ENCODE measurements around the gene DDX21. TPM values are rescaled to one million over a fixed set of nuclear protein-coding genes. Genes with fewer than 3 reads are reported as not detected.
"Not testable (repeated sequence)": the region's sequence is repeated elsewhere in the genome, so short reads cannot be mapped to it uniquely, and the experiment has no call there.

DDX21 gene
- total RNA-seq, 2 donors from 2014 or later, result 138 to 148 TPM

DNA sequence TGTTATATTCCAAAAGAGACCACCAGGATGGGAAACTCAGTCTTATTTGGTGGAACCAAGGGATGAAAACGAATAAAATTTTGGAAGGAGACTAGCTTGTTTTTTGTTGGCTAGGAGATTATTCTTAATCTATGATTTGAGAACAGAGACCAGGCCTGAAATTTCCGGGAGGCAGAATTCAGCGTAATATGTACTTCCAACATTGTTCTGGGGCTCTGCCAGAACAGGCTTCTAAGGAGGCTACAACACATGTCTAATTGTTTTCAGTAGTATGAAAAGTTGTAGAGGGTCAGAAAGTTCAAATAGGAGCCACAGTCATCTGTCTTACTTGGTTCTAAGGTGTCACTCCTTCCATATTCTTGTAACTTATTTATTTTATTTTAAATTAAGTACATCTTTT is 1.7 kb downstream of the DDX21 start:
- ATAC-seq (replicated peaks in 1 of 2) (no peak), DNase-seq (no peak)
- H3K36me3 Mint-ChIP-seq (ENCODE audit: insufficient read depth in 2 of 2), result peaks cover 14 to 40% of the 10 kb centered on the region in 2 donors
- H3K9me3 Mint-ChIP-seq, result no peaks in the 10 kb centered on the region
- peak overlapping the region; percentile 99 for H3K27ac Mint-ChIP-seq
- peaks cover 58% of the 10 kb centered on the region for H3K4me1 Mint-ChIP-seq (ENCODE audit: low read depth)
- H3K27me3 Mint-ChIP-seq (ENCODE audit: low read depth), result no peaks in the 10 kb centered on the region
- peak overlapping the region; percentile 95 to 100 for H3K4me3 Mint-ChIP-seq

DNA sequence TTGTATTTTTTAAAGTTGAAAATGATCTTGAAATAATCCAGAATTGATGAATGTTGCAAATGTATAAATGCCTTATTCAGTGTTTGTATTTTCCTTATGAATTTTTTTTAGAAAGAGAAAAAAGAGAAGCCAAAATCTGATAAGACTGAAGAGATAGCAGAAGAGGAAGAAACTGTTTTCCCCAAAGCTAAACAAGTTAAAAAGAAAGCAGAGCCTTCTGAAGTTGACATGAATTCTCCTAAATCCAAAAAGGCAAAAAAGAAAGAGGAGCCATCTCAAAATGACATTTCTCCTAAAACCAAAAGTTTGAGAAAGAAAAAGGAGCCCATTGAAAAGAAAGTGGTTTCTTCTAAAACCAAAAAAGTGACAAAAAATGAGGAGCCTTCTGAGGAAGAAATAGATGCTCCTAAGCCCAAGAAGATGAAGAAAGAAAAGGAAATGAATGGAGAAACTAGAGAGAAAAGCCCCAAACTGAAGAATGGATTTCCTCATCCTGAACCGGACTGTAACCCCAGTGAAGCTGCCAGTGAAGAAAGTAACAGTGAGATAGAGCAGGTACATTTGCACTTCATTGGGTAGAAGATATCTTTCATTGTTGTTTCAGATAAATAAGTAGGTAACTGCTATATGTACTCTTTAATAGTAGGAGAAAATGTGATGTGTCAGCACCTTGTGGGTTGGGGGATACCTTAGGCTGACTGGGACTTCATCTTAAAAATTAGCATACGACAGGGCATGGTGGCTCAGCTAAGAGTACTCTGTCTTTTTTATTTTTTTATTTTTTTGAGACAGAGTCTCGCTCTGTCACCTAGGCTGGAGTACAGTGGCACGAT is 3.9 kb downstream of the DDX21 start:
- ATAC-seq (replicated peaks in 1 of 2), result no peak
- Mint-ChIP-seq H3K9me3 (no peaks in the 10 kb centered on the region), H3K4me3 (peak overlapping the region; percentile 35 to 61)

DNA sequence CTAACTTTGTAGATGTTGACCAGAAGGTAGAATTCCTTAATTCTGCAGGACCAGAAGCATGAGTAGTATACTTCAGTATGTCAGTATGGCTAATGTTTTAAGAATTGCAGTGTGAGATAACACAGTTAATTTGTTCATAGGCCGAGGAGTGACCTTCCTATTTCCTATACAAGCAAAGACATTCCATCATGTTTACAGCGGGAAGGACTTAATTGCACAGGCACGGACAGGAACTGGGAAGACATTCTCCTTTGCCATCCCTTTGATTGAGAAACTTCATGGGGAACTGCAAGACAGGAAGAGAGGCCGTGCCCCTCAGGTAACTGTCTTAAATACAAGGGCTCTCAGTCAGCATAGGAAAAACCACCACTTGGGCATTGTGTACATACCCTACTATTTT is 7.2 kb downstream of the DDX21 start:
- H3K4me3 Mint-ChIP-seq, result no peak overlapping the region
- DNase-seq (no peak), ATAC-seq (replicated peaks in 1 of 2) (no peak)
- no peaks in the 10 kb centered on the region for H3K27me3 Mint-ChIP-seq (ENCODE audit: low read depth)
- H3K27ac Mint-ChIP-seq, result no peak overlapping the region
- H3K36me3 Mint-ChIP-seq (ENCODE audit: insufficient read depth in 2 of 2), result peaks cover 7 to 49% of the 10 kb centered on the region in 2 donors
- H3K9me3 Mint-ChIP-seq, result no peaks in the 10 kb centered on the region
- H3K4me1 Mint-ChIP-seq (ENCODE audit: low read depth), result peaks cover 41% of the 10 kb centered on the region

More for the DNA sequence above, 3.9 kb downstream of the DDX21 start:
- peaks cover 47% of the 10 kb centered on the region for H3K4me1 Mint-ChIP-seq (ENCODE audit: low read depth)
- no peaks in the 10 kb centered on the region for H3K27me3 Mint-ChIP-seq (ENCODE audit: low read depth)
- peaks cover 15 to 43% of the 10 kb centered on the region in 2 donors for H3K36me3 Mint-ChIP-seq (ENCODE audit: insufficient read depth in 2 of 2)
- peak overlapping the region; percentile 83 for H3K27ac Mint-ChIP-seq
- DNase-seq, result no peak

DNA sequence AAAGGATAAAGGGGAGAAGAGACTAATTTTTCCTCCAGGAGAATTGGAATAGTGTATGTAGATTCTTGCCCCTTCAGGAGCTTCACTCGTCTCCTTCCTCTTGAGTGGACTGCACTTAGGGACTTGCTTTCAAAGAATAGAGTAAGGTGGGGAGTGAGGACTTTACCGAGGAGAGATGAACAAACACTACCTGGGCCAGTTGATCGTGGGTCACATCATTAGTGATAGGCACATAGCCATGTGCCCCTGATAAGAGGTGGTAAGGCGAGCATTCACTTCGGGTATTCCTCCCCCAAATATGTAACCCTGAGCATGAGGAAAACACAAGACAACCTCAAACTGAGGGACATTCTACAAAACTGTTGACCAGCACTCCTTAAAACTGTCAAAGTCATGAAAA is 18.0 kb downstream of the DDX21 start:
- Mint-ChIP-seq H3K27ac (peak overlapping the region; percentile 7), H3K4me1 (ENCODE audit: low read depth) (peaks cover 6% of the 10 kb centered on the region), H3K36me3 (ENCODE audit: insufficient read depth in 2 of 2) (peaks cover 16 to 51% of the 10 kb centered on the region in 2 donors)

DNA sequence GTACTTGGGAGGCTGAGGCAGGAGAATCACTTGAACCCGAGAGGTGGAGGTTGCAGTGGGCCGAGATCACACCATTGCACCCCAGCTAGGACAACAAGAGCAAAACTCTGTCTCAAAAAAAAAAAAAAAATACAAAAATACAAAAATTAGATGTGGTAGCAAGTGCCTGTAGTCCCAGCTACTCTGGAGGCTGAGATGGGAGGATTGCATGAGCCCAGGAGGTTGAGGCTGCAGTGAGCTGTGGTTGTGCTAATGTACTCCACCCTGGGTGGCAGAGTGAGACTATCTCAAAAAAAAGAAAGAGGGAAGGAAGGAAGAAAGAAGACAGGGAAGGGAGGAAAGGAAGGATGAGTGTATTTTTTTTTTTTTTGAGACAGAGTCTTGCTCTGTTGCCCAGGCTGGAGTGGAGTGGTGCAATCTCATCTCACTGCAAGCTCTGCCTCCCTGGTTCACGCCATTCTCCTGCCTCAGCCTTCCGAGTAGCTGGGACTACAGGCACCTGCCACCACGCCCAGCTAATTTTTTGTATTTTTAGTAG is 20.0 kb downstream of the DDX21 start:
- Mint-ChIP-seq H3K27ac (peak overlapping the region; percentile 64), H3K36me3 (ENCODE audit: insufficient read depth in 2 of 2) (peaks cover 17 to 54% of the 10 kb centered on the region in 2 donors)
- DNase-seq; H3K4me1 Mint-ChIP-seq (ENCODE audit: low read depth); H3K4me3 Mint-ChIP-seq; H3K27me3 Mint-ChIP-seq (ENCODE audit: low read depth); H3K9me3 Mint-ChIP-seq; ATAC-seq (replicated peaks in 1 of 2): not testable (repeated sequence)

More for the DNA sequence above, 18.0 kb downstream of the DDX21 start:
- no peaks in the 10 kb centered on the region for H3K9me3 Mint-ChIP-seq
- no peak for ATAC-seq (replicated peaks in 1 of 2)
- DNase-seq, result no peak
- no peak overlapping the region for H3K4me3 Mint-ChIP-seq
- no peaks in the 10 kb centered on the region for H3K27me3 Mint-ChIP-seq (ENCODE audit: low read depth)

DNA sequence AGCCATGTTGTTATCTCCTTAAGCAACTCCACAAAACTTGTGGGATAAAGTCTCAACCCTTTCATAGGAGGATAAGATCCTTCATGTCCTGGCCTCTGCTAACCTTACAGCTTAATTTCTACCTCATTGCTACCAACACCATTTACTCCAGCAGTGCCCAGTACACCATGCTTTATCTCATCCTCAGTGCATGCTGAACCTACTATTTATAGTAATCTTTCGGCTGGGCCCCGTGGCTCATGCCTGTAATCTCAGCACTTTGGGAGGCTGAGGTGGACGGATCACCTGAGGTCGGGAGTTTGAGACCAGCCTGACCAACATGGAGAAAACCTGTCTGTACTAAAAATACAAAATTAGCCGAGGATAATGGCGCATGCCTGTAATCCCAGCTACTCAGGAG is 23.8 kb downstream of the DDX21 start:
- H3K27ac Mint-ChIP-seq; H3K4me1 Mint-ChIP-seq (ENCODE audit: low read depth); H3K9me3 Mint-ChIP-seq; H3K27me3 Mint-ChIP-seq (ENCODE audit: low read depth); ATAC-seq (replicated peaks in 1 of 2); H3K4me3 Mint-ChIP-seq; DNase-seq: not testable (repeated sequence)
- H3K36me3 Mint-ChIP-seq (ENCODE audit: insufficient read depth in 2 of 2), result peaks cover 7 to 47% of the 10 kb centered on the region in 2 donors

DNA sequence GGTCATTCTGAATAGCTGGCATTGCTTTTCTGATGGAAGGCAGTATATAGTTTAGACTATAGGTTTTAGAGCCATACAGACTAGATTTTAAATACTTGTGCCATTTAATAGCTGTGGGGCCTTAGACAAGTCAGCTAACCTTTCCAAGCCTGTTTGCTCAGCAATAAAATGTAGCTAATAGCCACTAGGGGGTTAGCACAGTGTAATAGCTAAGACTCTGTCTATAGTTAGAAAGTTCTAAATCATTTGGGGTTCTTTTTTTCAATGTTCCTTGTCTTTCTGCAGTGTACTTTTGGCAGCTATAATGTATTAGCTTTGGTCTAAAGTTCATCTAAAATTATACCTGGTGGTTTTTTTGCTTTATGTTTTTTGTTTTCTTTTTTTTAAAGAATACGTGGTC is 25.1 kb downstream of the DDX21 start:
- DNase-seq (no peak), ATAC-seq (replicated peaks in 1 of 2) (no peak)
- Mint-ChIP-seq H3K4me3 (no peak overlapping the region), H3K36me3 (ENCODE audit: insufficient read depth in 2 of 2) (peaks cover 5 to 39% of the 10 kb centered on the region in 2 donors), H3K9me3 (no peaks in the 10 kb centered on the region), H3K4me1 (ENCODE audit: low read depth) (peaks cover 6% of the 10 kb centered on the region), H3K27ac (peak overlapping the region; percentile 54), H3K27me3 (ENCODE audit: low read depth) (no peaks in the 10 kb centered on the region)

DNA sequence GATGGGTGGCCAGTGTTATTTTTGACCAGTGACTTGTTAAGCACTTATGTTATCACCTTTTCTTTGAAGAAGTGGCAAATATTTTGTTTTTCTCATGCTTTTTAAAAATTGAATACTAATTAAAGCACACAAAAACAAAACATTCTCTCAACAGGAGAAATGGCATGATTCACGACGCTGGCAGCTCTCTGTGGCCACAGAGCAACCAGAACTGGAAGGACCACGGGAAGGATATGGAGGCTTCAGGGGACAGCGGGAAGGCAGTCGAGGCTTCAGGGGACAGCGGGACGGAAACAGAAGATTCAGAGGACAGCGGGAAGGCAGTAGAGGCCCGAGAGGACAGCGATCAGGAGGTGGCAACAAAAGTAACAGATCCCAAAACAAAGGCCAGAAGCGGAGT is 26.4 kb downstream of the DDX21 start:
- H3K4me3 Mint-ChIP-seq, result no peak overlapping the region
- DNase-seq (no peak), ATAC-seq (replicated peaks in 1 of 2) (no peak)
- peaks cover 12% of the 10 kb centered on the region for H3K4me1 Mint-ChIP-seq (ENCODE audit: low read depth)
- H3K36me3 Mint-ChIP-seq (ENCODE audit: insufficient read depth in 2 of 2), result peaks cover 5 to 33% of the 10 kb centered on the region in 2 donors
- no peaks in the 10 kb centered on the region for H3K9me3 Mint-ChIP-seq
- peak overlapping the region; percentile 67 for H3K27ac Mint-ChIP-seq
- no peaks in the 10 kb centered on the region for H3K27me3 Mint-ChIP-seq (ENCODE audit: low read depth)

DNA sequence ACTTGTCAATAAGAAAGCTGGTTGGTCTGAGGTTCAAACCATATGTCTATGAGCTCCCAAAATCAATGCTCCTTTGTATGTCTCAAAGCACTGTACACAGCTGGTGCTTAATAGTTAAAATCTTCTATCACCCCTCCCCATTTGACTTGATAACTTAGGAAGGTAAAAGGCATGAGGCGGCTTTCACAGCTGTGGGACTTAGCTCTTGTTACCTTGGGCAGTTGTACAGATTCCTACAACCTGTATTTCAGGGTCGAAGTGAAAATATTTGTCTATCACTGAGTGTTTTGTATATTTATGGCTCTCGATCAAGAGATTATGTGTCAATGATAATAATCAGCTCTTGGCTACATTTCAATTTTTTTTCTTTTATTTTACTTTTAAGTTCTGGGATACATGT is 31.6 kb downstream of the DDX21 start:
- no peaks in the 10 kb centered on the region for H3K9me3 Mint-ChIP-seq
- no peaks in the 10 kb centered on the region for H3K27me3 Mint-ChIP-seq (ENCODE audit: low read depth)
- peaks cover 3 to 16% of the 10 kb centered on the region in 2 donors for H3K36me3 Mint-ChIP-seq (ENCODE audit: insufficient read depth in 2 of 2)
- H3K4me1 Mint-ChIP-seq (ENCODE audit: low read depth), result peaks cover 52% of the 10 kb centered on the region
- DNase-seq (no peak), ATAC-seq (replicated peaks in 1 of 2) (no peak)
- peak overlapping the region; percentile 92 to 94 for H3K4me3 Mint-ChIP-seq
- peak overlapping the region; percentile 90 for H3K27ac Mint-ChIP-seq

DNA sequence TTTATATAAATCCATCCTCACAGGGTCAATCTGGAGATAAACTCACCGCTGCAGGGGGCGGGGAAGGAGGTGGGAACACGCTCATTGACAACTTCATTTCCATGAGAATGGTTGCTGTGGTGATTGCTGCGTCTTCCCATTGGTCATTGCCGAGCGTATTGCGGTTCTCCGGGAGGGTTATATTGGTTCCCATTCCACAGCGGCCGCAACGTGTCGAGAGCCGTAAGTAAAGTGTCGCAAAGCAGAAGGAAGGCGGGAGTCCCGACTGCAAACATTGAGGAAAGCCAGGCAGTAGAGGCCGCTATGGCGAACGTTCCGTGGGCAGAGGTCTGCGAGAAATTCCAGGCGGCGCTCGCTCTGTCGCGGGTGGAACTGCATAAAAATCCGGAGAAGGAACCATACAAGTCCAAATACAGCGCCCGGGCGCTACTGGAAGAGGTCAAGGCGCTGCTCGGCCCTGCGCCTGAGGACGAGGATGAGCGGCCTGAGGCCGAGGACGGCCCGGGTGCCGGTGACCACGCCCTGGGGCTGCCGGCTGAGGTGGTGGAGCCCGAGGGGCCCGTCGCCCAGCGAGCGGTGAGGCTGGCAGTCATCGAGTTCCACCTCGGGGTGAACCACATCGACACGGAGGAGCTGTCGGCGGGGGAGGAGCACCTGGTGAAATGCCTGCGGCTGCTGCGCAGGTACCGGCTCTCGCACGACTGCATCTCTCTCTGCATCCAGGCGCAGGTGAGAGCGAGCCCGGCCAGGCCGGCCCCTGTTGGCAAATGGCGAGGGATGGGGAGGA is 32.8 kb downstream of the DDX21 start, which contains the start of gene KIFBP:
Gene KIFBP (plus strand): TSS at position 274 of the 787 bp plus-strand sequence. CDS start 30 bp downstream, at position 304.
- Mint-ChIP-seq H3K27me3 (ENCODE audit: low read depth) (no peaks in the 10 kb centered on the region), H3K27ac (peak within 1 kb of the TSS; percentile 98), H3K9me3 (no peaks in the 10 kb centered on the region), H3K4me3 (peak within 1 kb of the TSS; percentile 92 to 94), H3K4me1 (ENCODE audit: low read depth) (peaks cover 61% of the 10 kb centered on the region), H3K36me3 (ENCODE audit: insufficient read depth in 2 of 2) (peaks cover 3 to 9% of the 10 kb centered on the region in 2 donors)
- ATAC-seq (replicated peaks in 1 of 2) (peak; percentile 83 to 85), DNase-seq (peak; percentile 80 to 86)

DNA sequence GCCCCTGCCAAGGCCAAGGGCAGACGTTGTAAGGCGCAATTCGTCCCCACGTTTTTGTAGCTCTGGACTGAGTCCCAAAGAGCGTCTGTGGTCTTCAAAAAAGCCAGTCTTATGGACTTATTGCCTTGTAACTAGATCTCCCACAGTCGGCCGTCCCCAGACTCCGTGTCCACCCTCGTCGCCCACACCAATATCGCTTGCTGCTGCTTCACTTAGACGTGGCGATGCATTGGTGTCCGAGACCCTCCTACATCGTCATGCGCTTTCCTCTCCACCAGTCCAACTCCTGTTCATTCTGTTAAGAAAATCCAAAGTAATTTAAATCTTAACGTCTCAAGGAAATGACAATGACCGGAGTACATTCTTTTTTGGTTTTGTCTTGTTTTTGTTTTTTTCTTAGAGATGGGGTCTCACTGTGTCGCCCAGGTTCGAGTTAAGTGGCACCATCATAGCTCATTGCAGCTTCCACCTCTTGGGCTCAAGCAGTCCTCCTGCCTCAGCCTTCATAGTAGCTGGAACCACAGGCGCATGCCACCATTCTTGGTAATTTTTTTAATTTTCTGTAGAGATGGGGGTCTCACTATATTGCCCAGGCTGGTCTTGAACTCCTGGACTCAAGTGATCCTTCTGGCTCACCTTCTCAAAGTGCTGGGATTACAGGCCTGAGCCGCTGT is 33.5 kb downstream of the DDX21 start:
- H3K36me3 Mint-ChIP-seq (ENCODE audit: insufficient read depth in 2 of 2), result peaks cover 3 to 9% of the 10 kb centered on the region in 2 donors
- H3K27ac Mint-ChIP-seq, result peak overlapping the region; percentile 98
- no peaks in the 10 kb centered on the region for H3K27me3 Mint-ChIP-seq (ENCODE audit: low read depth)
- peak overlapping the region; percentile 92 to 94 for H3K4me3 Mint-ChIP-seq
- ATAC-seq (replicated peaks in 1 of 2), result no peak
- H3K9me3 Mint-ChIP-seq, result no peaks in the 10 kb centered on the region
- DNase-seq, result no peak
- H3K4me1 Mint-ChIP-seq (ENCODE audit: low read depth), result peaks cover 61% of the 10 kb centered on the region

DNA sequence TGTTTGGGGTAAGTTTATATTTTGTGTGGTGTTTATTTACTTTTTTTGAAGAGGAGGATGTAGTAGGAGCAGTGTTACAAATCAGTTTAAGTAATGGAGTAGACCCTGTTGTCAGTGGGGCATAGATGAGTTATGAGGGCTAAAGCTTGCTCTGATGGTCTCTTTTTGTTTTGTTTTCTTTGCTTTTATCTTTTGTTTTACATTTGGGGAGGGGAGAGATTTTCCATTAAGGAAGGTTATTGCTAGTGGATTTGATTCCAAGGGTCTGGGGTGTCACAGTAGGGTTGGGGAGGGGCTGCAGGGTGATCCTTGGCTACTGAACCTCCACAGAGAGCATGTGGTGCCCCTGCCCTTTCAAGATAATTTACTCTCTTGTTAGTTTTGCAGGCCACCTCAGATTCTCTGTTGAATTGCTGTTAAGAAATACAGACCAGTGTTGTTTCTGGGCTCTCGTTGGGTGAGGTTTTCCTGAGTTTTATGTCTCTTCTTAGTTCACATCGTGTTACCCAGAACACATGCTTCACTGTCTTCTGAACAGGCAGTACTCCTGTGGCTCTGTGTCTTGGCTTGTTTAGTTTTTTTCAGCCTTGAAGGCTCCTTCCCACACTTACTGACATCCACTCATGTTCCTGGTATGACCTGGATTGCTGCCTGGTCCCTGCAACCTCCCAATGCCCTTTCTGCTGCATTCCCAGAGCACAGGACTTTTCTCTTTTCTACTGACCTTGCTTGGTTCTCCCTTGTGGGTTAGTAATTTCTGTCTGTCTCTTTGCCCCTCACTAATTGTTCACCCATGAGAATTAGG is 36.9 kb downstream of the DDX21 start:
- H3K36me3 Mint-ChIP-seq (ENCODE audit: insufficient read depth in 2 of 2), result peaks cover 3 to 6% of the 10 kb centered on the region in 2 donors
- H3K27ac Mint-ChIP-seq, result peak overlapping the region; percentile 83
- H3K4me3 Mint-ChIP-seq, result peak overlapping the region in 1 of 2 donors; percentile 62
- H3K9me3 Mint-ChIP-seq, result no peaks in the 10 kb centered on the region
- no peak for DNase-seq
- peaks cover 62% of the 10 kb centered on the region for H3K4me1 Mint-ChIP-seq (ENCODE audit: low read depth)
- H3K27me3 Mint-ChIP-seq (ENCODE audit: low read depth), result no peaks in the 10 kb centered on the region
- no peak for ATAC-seq (replicated peaks in 1 of 2)

All from activated T-cell treated with anti-CD3 and anti-CD28 coated beads, Interleukin-2, amount 50 U/mL, for 72 hours (primary cell).